Measurements from ENCODE around the gene MCUR1. TPM values are rescaled to one million over a fixed set of nuclear protein-coding genes. Genes with fewer than 3 reads are reported as not detected.

The MCUR1 gene
- total and polyA plus RNA-seq, 2 of the 13 experiments (the other 11 are each of a cell fraction or from before 2014, with no cell fraction given): 8.0 to 29.6 TPM

- TF ChIP-seq ZNF292 (CRISPR knock-in tag; IDR thresholded peaks at IDR 0.05; ENCODE audit: borderline replicate concordance, low read depth) (peak; percentile 56; the same call in 1 of the 2 replicates), ZSCAN9 (CRISPR knock-in tag; IDR thresholded peaks at IDR 0.05; ENCODE audit: borderline replicate concordance) (no peak), ZNF484 (CRISPR knock-in tag; IDR thresholded peaks at IDR 0.05; ENCODE audit: borderline replicate concordance, low read depth) (peak; percentile 69; the same call in 1 of the 2 replicates), ZNF225 (CRISPR knock-in tag; IDR thresholded peaks at IDR 0.05) (peak; percentile 89), ZNF883 (CRISPR knock-in tag; IDR thresholded peaks at IDR 0.05; ENCODE audit: not compliant biosample characterization) (peak; percentile 91), TBL1XR1 (IDR thresholded peaks at IDR 0.05; ENCODE audit: borderline replicate concordance, low read length, partially characterized antibody) (peak; percentile 26), MAX (IDR thresholded peaks at IDR 0.05) (peak; percentile 96), ZFP62 (CRISPR knock-in tag; IDR thresholded peaks at IDR 0.05) (0 out of 2 replicates have a peak, but pooled peaks have one; percentile 31), RBM22 (optimal IDR thresholded peaks at IDR 0.05; ENCODE audit: low read length) (no peak), ZNF431 (CRISPR knock-in tag; IDR thresholded peaks at IDR 0.05; ENCODE audit: borderline replicate concordance, low read depth) (peak; percentile 97), ATF5 (CRISPR knock-in tag; IDR thresholded peaks at IDR 0.05; ENCODE audit: low read depth) (no peak), SAFB2 (CRISPR knock-in tag; IDR thresholded peaks at IDR 0.05; ENCODE audit: borderline replicate concordance, low read depth) (peak; percentile 99), SMYD3 (CRISPR knock-in tag; IDR thresholded peaks at IDR 0.05) (no peak), KDM4B (CRISPR knock-in tag; IDR thresholded peaks at IDR 0.05) (no peak), ZNF530 (CRISPR knock-in tag; IDR thresholded peaks at IDR 0.05; ENCODE audit: low read depth) (no peak), ZNF382 (CRISPR knock-in tag; IDR thresholded peaks at IDR 0.05; ENCODE audit: borderline replicate concordance) (no peak), ZNF543 (CRISPR knock-in tag; IDR thresholded peaks at IDR 0.05) (peak; percentile 89; the same call in 1 of the 2 replicates)
- TF ChIP-seq, protein P1, sequence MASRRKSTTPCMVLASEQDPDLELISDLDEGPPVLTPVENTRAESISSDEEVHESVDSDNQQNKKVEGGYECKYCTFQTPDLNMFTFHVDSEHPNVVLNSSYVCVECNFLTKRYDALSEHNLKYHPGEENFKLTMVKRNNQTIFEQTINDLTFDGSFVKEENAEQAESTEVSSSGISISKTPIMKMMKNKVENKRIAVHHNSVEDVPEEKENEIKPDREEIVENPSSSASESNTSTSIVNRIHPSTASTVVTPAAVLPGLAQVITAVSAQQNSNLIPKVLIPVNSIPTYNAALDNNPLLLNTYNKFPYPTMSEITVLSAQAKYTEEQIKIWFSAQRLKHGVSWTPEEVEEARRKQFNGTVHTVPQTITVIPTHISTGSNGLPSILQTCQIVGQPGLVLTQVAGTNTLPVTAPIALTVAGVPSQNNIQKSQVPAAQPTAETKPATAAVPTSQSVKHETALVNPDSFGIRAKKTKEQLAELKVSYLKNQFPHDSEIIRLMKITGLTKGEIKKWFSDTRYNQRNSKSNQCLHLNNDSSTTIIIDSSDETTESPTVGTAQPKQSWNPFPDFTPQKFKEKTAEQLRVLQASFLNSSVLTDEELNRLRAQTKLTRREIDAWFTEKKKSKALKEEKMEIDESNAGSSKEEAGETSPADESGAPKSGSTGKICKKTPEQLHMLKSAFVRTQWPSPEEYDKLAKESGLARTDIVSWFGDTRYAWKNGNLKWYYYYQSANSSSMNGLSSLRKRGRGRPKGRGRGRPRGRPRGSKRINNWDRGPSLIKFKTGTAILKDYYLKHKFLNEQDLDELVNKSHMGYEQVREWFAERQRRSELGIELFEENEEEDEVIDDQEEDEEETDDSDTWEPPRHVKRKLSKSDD (CRISPR knock-in tag; IDR thresholded peaks at IDR 0.05; ENCODE audit: low read depth): 0 out of 2 replicates have a peak, but pooled peaks have one; percentile 86
- TF ChIP-seq, protein P2, sequence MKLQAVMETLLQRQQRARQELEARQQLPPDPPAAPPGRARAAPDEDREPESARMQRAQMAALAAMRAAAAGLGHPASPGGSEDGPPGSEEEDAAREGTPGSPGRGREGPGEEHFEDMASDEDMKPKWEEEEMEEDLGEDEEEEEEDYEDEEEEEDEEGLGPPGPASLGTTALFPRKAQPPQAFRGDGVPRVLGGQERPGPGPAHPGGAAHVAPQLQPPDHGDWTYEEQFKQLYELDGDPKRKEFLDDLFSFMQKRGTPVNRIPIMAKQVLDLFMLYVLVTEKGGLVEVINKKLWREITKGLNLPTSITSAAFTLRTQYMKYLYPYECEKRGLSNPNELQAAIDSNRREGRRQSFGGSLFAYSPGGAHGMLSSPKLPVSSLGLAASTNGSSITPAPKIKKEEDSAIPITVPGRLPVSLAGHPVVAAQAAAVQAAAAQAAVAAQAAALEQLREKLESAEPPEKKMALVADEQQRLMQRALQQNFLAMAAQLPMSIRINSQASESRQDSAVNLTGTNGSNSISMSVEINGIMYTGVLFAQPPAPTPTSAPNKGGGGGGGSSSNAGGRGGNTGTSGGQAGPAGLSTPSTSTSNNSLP (IDR thresholded peaks at IDR 0.05; ENCODE audit: low read depth, low read length): no peak
- TF ChIP-seq, protein P3, sequence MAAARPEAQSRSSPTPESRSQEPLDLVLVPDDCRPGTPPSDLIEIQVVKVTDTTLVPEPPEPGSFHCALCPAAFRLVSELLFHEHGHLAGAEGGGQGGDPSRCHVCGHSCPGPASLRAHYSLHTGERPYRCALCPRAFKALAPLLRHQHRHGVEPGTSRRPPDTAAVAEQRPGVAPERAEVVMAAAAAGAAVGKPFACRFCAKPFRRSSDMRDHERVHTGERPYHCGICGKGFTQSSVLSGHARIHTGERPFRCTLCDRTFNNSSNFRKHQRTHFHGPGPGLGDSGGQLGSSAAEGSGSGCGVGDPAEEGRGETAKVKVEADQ (CRISPR knock-in tag; IDR thresholded peaks at IDR 0.05; ENCODE audit: borderline replicate concordance): no peak; the same call in 1 of the 2 replicates
These were observed at the start of gene MCUR1 (continued) for GRCh38 chr6:13814176-13814937.

Data from HepG2 (cell line).